H4 (cell line): ENCODE measurements around the gene JPH3. TPM values are rescaled to one million over a fixed set of nuclear protein-coding genes. Genes with fewer than 3 reads are reported as not detected.

Source experiments
- DNase-seq: peaks from one replicate; pipeline ENCODE4 v3.0.0-alpha.2; 2015; ENCODE audit warnings: low spot score
- total RNA-seq: library from RNA; depleted of rRNA; stranded (reverse); fragments of >200 nt; shearing (Covaris generic); gene quantifications from 2 replicates; pipeline ENCODE4 v1.2.3, GENCODE V29; 2014; rRNA removed

The JPH3 gene
- total RNA-seq, 1 experiment from 2014 or later: 3.3 TPM

DNA sequence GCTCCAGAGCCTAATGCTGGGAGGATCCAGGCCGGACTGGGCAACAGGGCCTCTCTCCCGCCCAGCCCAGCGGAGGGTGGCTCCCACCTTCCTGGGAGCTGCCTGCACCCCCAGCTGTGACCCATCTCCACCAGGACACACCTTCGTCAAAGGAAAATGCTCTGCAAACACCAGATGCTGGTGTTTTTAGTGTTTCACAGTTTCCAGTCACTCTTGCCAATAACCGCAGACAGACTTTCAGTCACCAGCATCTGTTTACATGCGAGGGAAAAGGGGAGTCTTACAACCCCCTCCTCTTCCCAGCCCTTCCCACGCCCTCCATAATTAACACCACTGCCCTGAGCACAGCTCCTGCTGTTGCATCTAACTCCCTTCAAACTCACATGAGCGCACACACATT lies 138.1 kb downstream of the JPH3 start:
- no peak for DNase-seq

DNA sequence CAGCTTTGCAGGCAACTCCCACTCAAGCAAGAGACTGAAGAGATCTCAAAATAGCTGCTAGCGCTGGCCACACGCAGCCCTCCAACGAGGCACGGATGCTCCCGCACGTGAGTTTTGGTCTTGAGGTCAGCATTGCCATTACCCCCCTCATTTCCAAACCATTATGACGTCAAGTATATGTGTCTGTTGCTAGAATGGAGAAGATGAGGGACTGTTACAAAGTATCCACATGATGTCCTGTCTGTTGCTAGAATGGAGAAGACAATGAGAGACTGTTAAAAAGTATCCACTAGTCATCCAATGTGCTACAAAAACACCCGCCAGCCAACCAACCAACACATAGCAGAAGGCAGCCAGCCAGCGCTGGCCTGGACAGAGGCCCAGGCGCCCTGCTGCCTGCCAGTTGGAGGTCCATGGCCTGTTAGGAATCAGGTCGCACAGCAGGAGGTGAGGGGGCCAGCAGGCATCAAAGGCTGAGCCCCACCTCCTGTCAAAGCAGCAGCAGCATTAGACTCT lies 138.7 kb downstream of the JPH3 start:
- DNase-seq: no peak

DNA sequence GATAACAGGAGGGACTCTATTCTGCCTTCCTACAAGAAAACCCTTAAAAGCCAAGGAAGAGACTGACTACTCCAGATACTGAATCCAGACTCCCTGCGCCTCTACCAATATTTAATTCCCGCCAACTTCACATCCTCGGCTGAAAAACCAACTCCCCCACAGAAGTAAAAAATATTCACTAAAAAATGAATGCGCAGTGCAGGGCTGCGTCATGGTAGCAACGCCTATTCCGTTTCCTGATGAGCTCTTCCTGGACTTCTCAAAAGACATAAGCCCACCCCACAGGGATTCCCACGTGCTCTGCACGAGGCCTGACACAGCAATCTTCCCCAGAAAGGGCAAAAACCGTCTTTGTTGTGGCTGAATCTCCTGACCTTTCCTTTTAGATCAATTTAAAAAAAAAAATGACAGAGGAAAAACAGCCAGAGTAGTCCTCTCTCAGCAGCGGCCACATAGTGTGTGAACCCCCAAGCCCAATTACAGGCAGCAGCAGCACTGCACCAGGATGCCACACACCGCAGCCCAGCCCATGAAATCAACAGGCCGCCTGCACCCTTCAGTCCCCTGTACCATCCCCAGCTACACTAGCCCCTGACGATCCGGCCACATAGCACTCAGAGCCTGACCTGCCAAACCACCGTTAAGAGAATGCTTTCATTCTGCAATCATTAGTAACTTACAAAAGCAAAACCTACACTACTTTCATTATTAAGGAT lies 139.6 kb downstream of the JPH3 start:
- no peak for DNase-seq

- no peak for DNase-seq
These were observed 140.6 kb downstream of the JPH3 start for GRCh38 chr16:87742781-87743490.

GRCh38 chr16:87744750-87745514 lies 142.6 kb downstream of the JPH3 start:
- DNase-seq: no peak

DNA sequence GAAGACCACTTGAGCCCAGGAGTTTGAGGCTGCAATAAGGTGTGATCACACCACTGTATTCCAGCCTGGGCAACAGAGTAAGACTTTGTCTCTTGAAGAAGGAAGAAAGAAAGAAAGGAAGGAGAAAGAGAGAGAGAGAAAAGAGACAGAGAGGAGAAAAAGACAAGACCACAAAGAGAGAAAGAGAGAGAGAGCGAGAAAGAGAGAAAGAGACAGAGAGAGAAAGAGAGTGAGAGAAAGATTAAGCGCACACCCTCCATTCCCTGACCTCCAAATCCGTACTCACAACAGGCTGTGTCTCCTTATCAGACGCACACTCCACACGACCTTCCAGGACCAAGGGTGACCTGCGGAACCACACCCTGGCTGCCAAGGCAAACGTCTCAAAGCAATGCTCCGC lies 143.9 kb downstream of the JPH3 start:
- DNase-seq: no peak

Other genes with a start within 250 kb of the JPH3 start
- 6.9 and 7.4 TPM in 2 replicates for gene FBXO31, start 218.7 kb upstream of the JPH3 start, total RNA-seq
- 26.6 and 28.5 TPM in 2 replicates for gene MAP1LC3B, start 210.2 kb upstream of the JPH3 start, total RNA-seq
- 5.4 and 6.3 TPM in 2 replicates for gene ZCCHC14, start 109.5 kb upstream of the JPH3 start, total RNA-seq
- 14.7 and 18.4 TPM in 2 replicates for gene KLHDC4, start 163.5 kb downstream of the JPH3 start, total RNA-seq